Measurements from ENCODE around the gene DNM3. TPM values are rescaled to one million over a fixed set of nuclear protein-coding genes. Genes with fewer than 3 reads are reported as not detected.
"Not testable (repeated sequence)": the region's sequence is repeated elsewhere in the genome, so short reads cannot be mapped to it uniquely, and the experiment has no call there.

Gene DNM3
- 7.1 TPM for total RNA-seq

DNA sequence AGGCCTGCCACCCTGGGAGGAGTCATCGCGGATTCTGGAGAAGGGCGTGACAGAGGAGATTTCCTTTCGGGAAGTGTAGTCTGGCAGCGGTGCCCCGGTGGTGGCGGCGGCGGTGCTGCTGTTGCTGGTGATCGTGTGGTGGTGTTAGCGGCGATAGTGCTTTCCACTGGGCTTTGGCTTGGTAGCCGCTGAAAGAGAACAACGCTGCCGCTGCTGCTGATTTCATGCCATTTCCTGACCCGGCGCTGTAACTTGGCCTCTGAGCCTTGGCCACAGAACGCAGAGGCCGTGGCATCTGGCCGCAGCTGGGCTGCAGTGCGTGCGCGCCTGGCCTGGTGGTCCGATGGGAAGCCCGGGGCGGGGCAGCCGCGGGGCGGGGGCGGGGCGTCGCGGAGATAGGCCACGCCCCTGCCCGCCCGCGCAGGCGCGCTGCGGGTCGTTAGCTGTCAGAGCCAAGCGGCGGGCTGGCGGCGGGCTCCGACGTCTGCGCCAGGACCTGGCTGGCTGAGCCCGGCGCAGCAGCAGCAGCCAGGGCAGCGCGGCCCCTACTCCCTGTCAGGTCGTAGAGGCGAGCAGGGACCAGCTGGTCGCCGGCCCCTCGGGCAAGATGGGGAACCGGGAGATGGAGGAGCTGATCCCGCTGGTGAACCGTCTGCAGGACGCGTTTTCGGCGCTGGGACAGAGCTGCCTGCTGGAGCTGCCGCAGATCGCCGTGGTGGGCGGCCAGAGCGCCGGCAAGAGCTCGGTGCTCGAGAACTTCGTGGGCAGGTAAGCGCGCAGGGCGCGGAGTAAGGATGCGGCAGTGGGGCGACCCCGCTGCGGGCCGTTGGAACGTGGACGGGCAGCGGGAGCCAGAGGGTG lies at the start of gene DNM3:
TSS of gene DNM3 (plus strand) at position 449 of the 861 bp plus-strand sequence. CDS start at position 608, 159 bp downstream.
- DNase-seq, result peak; percentile 91

DNA sequence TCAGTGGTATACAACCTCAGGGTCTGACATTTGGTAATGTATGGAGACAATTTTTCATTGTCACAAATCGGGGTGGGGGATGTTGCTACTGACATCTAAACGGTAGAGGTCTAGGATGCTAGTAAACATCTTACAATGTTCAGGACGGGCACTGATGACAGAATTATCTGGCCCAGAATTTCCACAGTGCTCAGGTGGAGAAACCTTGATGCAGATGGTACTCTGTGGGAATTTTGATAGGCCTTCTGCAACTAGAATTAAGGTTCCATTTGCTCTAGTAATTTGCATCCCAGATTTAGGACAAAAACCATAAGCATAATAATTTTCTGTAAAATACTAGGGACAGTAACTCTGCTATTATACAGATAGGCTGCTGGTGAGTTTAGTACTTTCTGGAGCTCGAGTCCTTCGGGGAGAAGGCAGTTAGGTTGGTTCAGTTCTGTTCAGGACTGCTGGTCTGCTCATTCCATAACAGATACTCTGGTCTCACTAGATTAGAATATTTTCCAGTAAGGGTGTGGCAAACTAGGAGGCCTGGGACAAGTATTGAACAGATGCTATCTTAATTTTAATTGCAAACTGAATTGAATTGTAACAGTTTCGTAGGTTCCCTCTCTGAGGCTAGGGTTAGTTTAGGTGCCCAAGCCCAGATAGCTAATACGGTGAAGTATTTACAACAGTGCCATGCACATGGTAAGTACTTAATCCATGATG lies 48.5 kb upstream of the DNM3 start:
- no peak for DNase-seq

DNA sequence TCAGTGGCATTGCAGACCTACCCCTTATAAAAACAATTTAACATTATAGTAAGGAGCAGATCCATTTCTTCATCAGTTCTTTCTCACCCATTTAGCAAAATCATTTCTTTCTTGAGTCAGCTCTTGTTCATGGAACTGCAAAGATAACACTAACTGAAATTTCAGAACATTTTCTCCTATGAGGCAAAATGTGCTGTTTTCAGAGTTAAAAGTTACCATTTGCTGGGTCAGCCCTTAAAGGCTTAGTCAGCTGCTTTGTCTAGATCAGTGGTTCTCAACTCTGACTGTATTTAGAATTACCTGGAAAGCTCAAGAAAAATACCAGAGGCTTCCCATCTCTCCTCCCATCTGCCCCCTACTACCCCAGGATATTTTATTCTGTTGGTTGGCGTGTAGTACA lies 47.7 kb upstream of the DNM3 start:
- DNase-seq, result no peak

DNA sequence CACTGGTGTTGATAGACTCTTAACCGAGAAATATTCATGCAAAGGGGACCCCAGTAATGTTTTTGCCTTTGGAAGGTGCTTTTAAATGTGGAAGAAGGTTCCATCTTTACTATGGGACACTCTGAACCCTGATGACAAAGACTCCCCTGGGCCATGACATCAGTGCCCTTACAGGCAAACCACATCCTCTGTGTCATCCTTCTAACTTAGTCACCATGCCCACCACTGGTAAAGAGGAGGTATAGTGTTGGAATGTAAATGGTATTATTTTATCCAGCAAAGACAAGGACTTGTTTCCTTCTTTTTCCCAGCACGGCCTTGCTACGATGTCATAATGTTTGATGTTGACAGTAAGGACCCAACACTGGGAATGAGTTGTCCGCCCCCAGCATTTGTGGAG lies 47.2 kb upstream of the DNM3 start:
- DNase-seq, result no peak

DNA sequence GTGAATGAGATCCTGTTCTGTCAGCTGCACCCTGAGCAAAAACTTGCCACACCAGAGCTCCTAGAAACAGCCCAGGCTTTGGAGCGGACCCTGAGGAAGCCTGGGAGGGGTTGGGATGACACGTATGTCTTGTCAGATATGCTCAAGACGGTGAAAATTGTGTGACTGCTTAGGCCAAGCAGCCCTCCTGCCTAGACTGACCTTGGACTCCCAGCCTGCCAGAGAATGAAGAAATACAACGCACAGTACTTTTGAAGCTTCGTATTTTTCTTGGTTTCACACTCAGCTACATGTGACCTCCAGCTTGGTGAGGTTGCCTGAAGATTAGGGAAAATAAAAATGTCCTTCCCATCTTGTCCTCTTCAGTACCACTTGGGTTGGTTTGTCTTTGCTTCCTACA lies 44.7 kb upstream of the DNM3 start:
- no peak for DNase-seq

DNA sequence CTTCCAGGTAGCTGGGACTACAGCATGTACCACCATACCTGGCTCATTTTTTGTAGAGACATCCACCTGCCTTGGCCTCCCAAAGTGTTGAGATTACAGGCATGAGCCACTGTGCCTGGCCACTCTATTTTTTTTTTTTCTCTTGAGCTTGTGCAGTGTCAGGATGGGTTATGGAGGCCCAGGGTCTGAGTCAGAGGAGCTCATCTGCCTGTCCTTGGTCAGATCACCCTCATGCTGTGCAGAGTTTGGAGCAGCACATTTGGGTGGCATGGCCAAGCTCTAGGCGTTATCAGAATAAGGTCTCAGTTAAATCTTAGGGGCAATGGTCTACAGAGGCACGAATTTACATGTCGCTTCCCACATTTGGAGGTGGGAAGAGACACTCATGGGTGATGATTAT lies 43.0 kb upstream of the DNM3 start:
- DNase-seq, result no peak

DNA sequence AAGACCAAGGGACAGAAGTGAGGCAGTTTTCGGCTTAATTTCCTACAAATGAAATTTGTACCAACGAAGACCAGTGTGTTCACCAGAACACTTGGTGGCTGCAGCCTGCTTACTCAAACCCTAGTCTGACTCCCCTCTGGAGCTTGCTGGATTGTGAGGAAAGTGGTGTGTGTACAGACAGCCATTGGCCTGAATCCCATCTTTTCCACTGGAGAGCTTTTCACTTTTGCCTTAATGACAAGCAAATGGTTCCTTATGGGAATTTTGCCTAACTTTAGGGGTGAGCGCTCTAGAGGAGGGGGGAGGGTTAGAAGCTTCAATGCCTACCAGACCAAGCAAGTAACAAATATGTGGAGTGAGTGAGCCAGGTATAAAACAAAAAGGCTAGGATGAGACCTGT lies 42.5 kb upstream of the DNM3 start:
- no peak for DNase-seq

DNA sequence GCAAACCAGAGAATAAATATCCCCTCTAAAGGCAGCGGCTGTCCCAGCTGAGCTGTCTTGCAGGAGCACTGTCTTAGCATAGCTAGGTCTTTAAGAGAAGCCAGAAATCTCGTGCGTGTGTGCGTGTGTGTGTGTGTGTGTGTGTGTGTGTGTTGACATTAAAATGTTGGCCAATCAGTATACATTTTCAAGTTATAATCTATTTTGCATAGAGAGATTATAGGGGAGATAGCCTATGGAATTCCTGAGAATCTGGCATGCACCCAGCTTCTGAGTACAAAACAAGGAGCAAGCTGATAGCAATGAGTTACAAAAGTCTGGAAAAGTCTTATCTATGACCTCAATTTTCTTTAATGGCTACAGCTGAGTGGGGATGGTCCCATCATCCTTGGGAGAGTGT lies 42.1 kb upstream of the DNM3 start:
- DNase-seq, result no peak

DNA sequence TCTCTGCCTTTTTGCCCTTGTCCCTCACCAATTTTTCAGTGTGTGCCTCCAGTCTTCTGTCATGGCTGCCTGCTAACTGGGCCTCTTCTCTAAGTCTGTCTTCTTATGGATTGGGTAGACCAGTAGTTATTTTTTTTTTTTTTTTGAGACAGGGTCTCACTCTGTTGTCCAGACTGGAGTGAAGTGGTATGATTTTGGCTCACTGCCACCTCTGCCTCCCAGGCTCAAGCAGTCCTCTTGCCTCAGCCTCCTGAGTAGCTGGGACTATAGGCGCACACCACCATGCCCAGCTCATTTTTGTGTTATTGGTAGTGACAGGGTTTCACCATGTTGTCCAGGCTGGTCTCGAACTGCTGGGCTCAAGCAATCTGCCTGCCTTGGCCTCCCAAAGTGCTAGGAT lies 41.6 kb upstream of the DNM3 start:
- not testable (repeated sequence) for DNase-seq

DNA sequence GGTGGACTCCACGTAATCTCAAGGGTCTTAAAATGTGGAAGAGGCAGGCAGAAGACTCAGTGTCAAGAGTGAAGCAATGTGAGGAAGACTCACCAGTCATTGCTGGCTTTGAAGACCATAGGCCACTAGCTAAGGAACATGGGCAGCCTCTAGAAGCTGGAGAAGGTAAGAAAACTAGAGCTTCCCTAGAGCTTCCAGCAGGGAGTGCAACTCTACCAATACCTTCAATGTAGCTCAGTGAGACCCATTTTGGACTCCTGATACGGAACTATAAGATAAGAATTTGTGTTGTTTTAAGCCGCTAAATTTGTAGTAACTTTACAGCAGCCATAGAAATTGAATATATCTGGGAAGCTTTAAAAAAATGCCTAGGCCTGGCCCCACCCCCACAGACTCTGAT lies 41.0 kb upstream of the DNM3 start:
- DNase-seq, result no peak

DNA sequence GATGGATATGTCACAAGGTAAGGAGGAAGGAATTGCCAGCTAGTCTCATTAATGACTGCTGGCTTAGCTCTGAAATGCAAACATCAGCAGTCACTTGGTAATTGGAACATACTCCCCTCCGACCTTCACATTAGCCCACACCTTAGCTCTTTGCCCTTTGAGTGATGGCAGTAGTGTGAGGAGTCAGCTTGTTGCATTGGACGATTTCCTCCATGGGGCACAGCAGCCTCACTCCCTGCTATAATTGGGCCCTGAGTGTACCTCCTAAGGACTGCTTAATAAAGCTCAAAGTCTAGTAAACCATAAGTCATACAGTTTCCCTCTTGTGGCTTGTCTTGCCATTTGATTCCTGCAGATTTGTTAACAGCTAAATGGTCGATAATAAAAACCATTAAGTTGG lies 40.4 kb upstream of the DNM3 start:
- DNase-seq, result no peak

DNA sequence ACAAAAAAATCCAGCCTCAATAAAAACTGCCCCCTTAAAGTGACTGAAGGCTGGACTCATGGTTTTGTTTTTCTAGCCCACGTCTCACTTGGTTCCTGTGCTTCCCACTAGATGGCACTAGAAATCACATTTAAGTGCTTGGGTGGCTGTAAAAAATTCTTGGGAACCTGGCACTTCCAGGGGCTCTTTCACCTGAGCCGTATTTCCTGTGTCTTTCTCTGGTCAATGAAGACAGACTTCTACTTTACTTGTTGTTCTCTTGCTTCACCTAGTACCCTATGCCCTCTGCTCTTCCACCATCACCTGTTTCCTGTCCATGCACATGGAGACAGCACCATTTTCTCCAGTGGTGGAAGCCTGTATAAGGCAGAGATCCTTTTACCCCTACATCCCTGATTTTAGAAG lies 39.8 kb upstream of the DNM3 start:
- DNase-seq, result peak; percentile 71

DNA sequence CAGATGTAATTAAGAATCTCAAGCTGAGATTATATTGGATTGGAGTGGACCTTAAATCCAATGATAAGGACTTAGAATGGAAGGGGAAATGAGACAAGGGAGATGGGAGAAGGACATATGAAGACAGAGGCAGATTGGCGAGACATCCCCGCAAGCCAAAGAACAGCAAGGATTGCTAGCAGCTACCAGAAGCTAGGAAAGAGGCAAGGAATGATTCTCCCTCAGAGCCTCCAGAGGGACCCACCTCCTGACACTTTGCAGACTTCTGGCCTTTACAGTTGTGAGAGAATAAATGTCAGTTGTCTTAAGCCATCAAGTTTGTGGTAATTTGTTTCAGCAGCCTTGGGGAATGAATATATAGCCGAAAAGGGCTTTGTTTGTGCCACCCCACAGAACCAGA lies 39.1 kb upstream of the DNM3 start:
- no peak for DNase-seq

DNA sequence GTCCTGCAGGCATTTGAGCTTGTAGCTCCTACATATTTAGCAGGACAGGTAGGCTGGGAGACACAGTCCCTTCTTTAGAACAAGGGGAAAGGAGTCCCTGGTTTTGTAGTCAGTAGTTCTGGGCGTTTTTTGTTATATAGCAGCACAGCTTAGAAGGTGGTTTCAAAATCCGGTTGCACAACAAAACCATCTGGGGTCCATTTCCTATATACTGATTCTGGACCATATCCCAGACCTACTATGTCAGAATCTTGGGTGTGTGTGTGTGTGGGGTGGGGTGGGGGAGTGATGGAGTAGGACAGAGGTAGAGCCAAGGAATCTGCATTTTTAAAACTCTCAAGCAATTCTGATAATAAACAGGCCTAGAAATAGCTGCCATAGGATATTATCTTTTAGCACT lies 38.3 kb upstream of the DNM3 start:
- DNase-seq, result peak; percentile 25

DNA sequence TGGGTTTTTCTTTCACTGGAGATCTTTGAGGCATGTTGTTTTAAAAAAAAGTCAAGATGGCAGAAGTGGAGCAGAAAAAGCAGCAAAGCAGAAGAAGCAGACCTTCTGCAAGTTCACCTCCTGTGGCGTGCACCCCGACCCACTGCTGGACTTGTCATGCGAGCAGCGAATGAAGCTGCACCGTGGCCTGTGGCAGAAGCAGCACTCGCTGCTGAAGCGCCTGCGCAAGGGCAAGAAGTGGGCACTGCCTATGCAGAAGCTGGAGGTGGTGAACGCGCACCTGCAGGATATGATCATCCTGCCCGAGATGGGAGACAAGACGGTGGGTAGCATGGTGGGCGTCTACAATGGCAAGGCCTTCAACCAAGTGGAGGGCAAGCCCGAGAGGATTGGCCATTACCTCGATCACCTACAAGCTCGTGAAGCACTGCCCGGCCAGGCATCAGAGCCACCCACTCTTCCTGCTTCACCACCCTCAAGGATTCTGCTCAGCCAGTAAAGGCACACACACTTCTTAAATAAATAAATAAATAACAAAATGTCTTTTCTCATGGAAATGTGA lies 37.8 kb upstream of the DNM3 start:
- DNase-seq, result no peak

DNA sequence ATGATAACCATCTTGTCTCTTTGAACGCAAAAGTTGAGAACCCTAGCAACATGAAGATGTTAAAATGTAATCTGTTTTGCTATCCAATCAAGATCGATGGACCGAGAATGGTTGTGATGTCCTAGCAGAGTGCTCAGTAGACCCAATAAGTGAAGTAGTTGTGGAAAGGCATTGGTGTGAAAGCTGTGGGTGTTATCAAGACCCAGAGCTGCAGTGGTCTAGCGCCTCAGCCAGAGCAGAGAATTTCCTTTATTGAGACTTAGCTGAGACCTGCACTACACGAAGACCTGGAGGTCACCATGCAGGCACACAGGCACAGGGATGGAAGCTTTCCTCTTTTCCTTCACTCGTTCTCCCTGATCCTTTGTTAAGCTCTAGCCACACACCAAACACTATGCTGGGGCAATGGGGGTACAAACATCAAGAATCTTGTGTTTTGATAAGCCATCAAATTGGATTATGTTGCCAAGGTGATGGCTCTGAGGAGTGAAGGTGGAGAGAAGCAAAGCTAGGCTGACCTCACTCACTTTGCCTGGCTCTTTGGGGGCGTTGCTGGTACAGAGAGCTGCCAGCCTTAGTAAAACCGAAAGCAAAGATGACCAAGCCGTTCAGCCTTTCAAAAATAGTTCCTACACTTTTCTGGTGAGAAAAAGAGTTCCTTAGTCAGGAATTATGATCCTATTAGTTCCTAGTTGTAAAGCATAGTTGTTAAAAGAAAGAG lies 35.7 kb upstream of the DNM3 start:
- no peak for DNase-seq

DNA sequence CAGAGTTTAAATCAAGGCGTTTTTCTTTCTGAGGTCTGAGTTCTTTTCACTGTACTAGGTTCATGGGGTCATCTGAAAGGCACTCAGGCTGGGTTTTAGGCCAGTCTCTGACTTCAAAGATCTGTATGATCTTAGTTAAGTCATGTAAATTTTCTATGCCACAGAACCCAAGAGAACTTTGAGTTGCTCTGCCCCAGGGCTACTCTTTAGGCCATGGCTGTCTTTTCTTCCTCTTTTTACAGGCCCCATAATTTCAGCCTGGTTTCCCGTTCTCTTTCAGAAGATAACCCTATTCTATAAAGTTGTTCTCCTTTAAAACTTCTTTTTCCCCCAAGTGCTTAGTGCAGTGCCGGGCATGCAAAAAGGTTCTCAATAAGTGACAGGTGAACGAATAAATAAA lies 33.7 kb upstream of the DNM3 start:
- no peak for DNase-seq

DNA sequence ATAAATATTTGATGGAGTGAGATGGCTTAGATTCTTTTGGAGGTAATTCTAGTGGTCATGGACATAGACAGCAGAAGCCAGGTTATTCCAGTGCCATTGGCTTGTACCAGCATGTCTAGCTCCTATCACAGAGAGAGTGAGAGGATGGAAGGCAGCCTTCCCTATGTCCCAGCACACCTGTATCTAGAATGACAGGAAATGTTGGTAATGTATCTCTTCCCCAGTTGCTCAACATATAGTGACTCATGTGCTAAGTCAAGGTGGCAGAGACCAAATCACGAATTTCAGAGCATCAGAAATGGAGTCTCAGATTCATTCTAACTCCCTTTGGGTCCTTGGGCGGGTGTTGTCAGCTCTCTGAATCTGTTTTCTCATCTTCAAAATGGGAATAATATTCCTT lies 31.5 kb upstream of the DNM3 start:
- no peak for DNase-seq

DNA sequence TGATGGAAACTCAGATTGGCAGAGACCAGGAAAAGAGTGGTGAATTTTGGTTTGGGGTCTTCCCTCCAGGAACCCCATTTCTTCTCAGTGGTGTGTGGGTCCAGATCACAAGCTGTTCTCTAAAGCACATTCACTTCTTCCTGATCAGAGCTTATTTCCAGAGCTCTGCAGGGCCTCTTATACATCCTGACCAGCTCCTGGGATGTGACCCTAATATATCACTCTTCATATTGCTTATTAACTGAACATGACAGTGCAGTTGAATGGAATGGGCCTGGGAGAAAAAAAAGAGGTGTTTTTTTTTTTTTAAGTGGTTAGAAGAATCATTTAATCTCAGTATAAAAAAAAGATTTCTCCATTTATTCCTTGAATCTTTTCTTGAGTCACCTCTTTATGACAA lies 29.6 kb upstream of the DNM3 start:
- DNase-seq, result no peak

DNA sequence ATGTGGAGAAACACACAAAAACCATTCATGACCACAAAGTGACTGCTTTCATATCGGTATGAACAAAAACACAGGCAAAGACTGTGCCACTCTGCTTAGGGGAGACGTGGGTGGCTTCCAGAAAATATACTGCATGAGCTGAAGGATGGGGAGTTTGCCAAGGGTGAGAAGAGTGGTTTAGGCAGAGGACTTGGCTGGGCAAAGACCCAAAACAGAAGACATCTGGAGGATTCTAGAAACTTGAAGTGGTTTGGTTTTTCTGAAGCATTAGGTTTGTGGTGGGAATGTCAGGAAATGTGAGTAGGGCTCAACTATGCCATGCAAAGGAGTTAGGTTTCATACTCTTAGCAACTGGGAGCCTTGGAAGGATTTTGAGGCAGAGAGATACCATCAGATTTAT lies 26.6 kb upstream of the DNM3 start:
- peak; percentile 52 for DNase-seq

DNA sequence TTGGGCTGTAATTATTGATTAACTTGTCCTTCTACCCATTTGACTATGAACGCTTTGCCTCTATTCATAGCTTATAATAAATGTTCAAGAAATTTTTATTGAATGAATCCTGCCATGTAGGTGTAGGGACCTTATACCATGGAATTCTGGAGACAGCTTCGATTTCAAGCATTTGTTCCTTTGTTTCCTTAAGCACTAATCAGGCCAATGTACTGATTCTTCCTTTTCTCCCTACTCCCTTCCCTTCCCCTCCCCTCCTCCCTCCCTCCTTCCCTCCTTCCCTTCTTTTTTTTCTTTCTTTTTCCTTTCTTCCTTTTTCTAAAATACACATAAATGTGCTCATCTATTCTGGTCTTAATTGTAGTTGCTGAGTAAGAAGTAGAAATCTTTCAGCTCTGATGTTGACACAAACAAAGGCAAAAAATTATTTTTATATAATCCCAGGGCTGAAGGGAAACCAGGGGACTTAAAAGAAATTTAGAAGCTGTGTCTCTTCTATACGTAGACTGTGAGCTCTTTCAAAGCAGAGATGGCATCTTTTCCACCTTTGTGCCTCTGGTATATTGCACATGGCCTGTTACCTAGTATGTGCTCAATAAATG lies 24.9 kb upstream of the DNM3 start:
- DNase-seq, result no peak

DNA sequence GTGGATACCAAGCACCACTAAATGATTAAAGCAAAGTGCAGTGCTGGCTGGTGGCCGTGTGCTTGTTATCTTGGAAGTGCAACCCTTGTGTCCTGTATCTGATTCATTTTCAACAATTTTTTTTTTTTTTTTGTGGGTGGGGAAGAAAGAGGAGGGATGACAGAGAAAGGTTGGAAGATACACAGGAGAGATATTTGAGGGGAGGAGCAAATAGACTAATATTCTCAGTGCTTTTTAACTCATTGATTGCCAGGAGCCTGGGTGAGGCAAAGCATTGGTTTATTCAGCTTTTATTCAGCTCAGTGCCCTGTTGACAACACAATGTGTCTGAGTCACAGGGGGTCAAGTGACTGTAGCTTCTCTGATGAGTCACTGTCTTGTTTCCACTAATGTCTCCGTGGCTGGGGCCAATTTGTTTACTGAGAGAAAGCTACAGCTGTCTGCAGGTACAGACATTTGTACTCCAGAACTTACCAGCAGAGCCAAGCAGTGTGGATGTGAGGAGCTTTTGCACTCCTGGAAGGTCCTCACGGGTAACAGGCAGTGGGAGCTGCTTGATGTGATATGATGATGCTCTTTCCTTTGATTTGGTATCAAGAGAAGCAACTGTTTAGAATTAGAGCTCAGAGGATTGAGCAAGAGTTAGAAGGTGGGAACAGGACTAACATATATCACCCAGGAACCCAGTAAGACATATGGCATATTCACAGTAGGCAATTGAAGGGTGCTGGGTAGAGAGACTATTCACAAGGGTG lies 23.6 kb upstream of the DNM3 start:
- DNase-seq, result no peak

Data from tongue (tissue), 2 donors.